Measurements from ENCODE around the gene ATP6AP2.

- TF ChIP-seq CTCF (IDR thresholded peaks at IDR 0.05) = no peak
- no peak for TF ChIP-seq POLR2A (IDR thresholded peaks at IDR 0.05)
- no peak for TF ChIP-seq POLR2AphosphoS5 (IDR thresholded peaks at IDR 0.05)
Observed at GRCh38 chrX:40628506-40628905, 47.7 kb downstream of the ATP6AP2 start.
